ENCODE measurements around the gene PLCB4.

Gene PLCB4

GRCh38 chr20:9062066-9062465 lies 6.8 kb upstream of the PLCB4 start:
- DNase-seq, result no peak

GRCh38 chr20:9066191-9066590 lies 2.7 kb upstream of the PLCB4 start:
- DNase-seq, result no peak

GRCh38 chr20:9068233-9068801 lies 570 bp upstream of the PLCB4 start:
- no peak for DNase-seq

GRCh38 chr20:9070304-9070703 lies 1.4 kb downstream of the PLCB4 start:
- no peak for DNase-seq

- DNase-seq, result no peak
These were observed 3.3 kb downstream of the PLCB4 start for GRCh38 chr20:9071976-9072726.

- DNase-seq, result no peak
These were observed 4.1 kb downstream of the PLCB4 start for GRCh38 chr20:9072861-9073500.

- DNase-seq, result no peak
These were observed 6.6 kb downstream of the PLCB4 start for GRCh38 chr20:9075264-9076095.

- no peak for DNase-seq
These were observed 7.6 kb downstream of the PLCB4 start for GRCh38 chr20:9076440-9076839.

GRCh38 chr20:9078826-9079731 lies 10.2 kb downstream of the PLCB4 start:
- no peak for DNase-seq

- no peak for DNase-seq
These were observed 12.6 kb downstream of the PLCB4 start for GRCh38 chr20:9081423-9081966.

- no peak for DNase-seq
These were observed 13.9 kb downstream of the PLCB4 start for GRCh38 chr20:9082741-9083140.

- DNase-seq, result no peak
These were observed 18.8 kb downstream of the PLCB4 start for GRCh38 chr20:9087531-9088217.

GRCh38 chr20:9088556-9088955 lies 19.7 kb downstream of the PLCB4 start:
- DNase-seq, result no peak

GRCh38 chr20:9092113-9092512 lies 23.2 kb downstream of the PLCB4 start:
- DNase-seq, result no peak

GRCh38 chr20:9092655-9093054 lies 23.8 kb downstream of the PLCB4 start:
- no peak for DNase-seq

GRCh38 chr20:9093218-9093957 lies 24.5 kb downstream of the PLCB4 start:
- no peak for DNase-seq

GRCh38 chr20:9099372-9099771 lies 30.5 kb downstream of the PLCB4 start:
- DNase-seq, result no peak

- DNase-seq, result no peak
These were observed 31.8 kb downstream of the PLCB4 start for GRCh38 chr20:9100691-9101090.

GRCh38 chr20:9102456-9102855 lies 33.6 kb downstream of the PLCB4 start:
- no peak for DNase-seq

GRCh38 chr20:9103955-9104354 lies 35.1 kb downstream of the PLCB4 start:
- no peak for DNase-seq

- DNase-seq, result no peak
These were observed 39.4 kb downstream of the PLCB4 start for GRCh38 chr20:9108260-9108659.
